ENCODE measurements around the gene SLC16A2.

- TF ChIP-seq CTCF (IDR thresholded peaks at IDR 0.05) (no peak), POLR2A (IDR thresholded peaks at IDR 0.05) (no peak), POLR2AphosphoS5 (IDR thresholded peaks at IDR 0.05) (no peak)
These were observed 88.7 kb downstream of the SLC16A2 start for GRCh38 chrX:74509989-74510388.
